ENCODE results near the gene FBXL17.

Gene FBXL17

DNA sequence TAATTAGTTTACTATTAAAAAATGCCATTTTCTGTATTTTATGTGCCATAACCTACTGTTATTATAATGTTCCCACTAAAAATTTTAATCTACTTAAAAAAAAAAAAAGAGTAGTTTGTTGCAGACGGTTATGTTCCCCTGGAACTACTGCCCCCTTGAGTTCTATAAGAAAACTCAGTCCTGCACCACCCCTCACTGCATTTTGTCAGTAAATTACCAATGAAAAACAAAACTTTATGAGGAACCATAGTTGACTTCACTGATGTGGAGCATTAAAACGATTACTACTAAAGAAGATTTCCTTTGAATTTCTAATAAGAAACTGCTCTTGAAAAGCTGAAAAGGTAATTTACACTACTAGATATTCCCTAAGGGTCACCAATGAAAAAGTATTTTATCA lies 288.7 kb downstream of the FBXL17 start:
- DNase-seq (ENCODE audit: low spot score) = no peak

DNA sequence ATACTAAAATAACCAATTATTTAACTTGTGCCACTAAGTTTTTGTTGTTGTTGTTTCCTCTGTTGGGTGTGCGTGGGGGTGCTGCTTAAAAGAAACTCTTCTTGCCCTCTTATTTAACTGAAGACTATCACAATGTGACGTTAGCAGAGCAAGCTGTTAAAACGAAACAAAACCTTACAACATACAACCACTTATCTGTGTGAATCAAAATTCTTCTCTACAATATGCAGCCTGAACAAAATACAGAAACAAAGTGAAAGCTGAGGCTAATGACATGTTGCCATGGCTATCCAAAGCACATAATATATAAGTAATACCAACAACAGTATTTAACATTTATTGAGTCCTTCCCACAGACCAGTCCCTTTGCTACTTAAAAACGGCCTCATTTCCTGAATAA lies 291.0 kb downstream of the FBXL17 start:
- no peak for DNase-seq (ENCODE audit: low spot score)

DNA sequence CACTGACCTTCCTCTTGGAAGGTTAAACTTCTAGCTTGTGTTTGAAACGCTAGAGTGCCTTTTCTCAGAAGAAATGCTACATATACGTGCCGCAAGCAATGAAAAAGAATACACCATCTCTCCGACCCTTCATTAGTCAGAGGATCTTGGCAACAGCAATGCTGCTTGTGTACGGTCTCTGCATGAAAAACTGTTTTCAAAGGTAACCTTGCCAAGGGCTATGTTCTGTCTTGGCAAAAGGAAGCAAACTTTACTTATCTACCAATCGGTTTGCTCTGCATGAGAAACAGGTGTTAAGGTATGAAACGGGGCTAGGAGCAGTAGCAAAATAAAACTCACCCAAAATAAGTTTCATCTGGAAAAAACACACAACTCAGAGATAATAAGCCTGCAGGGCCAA lies 297.8 kb downstream of the FBXL17 start:
- peak; percentile 12 for DNase-seq (ENCODE audit: low spot score)

DNA sequence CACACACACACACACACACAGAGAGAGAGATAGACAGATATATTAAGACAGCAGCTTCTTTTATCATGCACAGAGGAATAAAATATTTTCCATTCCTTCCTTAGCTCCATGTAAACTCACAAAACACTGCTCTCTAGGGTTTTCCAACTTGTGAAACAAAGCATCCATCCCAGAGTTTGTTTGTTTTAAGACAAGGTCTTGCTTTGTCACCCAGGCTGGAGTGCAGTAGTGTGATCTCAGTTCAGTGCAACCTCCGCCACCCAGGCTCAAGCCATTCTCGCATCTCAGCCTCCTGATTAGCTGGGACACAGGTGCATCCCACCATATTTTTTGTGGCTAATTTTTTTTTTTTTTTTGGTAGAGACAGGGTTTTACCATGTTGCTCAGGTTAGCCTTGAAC lies 298.7 kb downstream of the FBXL17 start:
- no peak for DNase-seq (ENCODE audit: low spot score)

DNA sequence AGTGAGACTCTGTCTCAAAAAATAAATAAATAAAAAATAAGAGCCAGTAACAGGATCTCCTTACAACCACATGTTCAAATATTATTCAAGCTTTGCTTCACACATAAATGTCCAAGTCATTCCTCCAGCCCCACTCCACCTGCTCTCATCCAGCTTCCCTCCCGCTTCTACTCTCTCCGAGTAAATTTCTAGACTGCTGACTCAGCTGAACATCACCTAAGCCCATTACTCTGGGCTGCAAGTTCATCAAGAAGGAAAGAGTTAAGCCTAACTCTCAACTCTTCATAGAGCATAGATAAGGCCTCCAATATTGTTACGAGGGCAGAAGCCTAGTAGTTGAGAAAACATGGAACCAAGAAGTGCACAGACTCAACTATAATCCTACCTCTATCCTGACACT lies 300.2 kb downstream of the FBXL17 start:
- no peak for DNase-seq (ENCODE audit: low spot score)

DNA sequence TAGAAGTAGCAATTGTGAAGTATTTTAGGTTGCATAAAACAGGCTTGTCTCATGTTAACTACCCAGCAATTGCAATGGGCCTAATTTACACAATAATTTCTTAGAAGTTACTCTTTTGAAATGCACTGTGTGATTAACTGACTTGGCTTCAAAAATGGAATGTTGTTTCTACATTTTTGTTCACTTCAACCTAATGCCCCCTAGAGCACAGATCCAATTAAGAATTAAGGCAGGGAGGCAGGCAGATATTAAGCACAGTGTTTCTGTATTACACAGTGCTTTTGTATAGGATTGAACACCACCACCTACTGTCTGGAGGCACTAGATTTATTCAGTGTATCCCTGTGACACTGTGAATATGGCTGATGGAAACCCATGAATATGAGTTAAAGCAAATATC lies 302.1 kb downstream of the FBXL17 start:
- DNase-seq (ENCODE audit: low spot score) = no peak

DNA sequence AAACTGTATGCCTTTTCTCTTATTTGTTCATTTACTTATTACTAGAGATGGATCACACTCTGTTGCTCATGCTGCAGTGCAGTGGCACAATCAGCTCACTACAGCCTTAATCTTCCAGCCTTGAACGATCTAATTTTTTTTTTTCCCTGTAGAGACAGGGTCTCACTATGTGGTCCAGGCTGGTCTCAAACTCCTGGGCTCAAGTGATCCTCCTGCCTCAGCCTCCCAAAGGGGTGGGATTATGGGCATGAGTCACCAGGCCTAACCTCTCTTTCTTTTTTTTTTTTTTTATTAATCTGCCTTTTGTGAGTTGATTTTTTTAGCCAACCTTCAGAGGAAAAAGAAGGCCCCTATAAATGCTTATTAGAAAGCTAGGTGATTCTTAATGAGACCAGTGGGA lies 303.0 kb downstream of the FBXL17 start:
- no peak for DNase-seq (ENCODE audit: low spot score)

DNA sequence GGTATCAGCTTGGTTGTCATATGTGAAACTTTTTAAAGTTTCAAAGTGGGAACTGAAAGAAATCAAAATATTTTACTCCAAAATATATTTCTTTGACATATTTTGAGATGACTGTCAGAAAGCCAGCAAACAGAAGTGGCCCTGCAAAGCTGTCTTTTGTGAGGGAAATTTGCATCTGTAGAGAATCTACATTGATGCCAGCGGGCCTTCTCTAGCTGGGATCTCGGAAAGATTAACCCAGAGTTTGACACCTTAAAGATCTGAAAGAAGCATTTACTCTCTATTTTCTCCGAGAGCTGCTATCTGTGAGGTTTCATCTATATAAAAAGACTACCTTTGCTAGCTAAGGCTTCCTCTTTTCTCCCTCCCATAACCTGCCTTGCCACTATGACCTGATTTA lies 303.6 kb downstream of the FBXL17 start:
- no peak for DNase-seq (ENCODE audit: low spot score)

DNA sequence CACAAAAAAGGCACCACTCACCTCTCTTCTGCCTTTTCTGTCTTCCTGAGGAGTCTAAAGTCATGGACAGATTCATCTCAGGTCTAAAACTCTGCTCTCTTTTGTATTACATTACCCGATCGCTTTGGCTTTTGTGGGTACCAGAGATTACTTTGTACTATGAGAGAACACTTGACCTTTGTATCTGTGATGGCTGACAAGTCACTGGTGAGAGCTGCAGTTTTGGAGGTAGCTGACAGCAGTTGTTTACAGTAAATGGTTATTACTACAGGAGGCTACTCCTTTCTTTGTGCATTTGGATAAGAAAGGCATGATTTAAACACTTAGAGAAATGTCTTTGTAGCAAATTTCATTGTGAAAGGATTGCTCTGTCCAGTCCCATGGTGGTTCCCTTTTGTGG lies 307.3 kb downstream of the FBXL17 start:
- no peak for DNase-seq (ENCODE audit: low spot score)

DNA sequence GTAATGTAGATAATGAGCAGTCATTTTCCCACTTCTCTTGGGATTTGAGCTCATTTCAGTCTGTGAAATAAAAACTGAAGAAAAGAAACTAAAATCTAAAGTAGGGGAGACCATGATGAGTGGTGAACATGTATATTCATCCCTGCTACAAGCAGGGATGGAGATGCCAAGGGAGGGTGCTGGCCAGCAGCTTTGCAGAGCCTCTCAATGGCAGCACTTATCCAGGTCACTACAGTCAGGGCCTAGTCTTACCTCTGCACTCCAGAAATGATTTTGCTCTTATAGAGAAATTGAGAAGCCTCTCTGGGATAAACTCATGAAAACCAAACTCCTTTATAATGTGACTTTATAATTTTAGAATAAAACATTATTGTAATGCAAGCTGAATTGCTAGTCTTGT lies 317.6 kb downstream of the FBXL17 start:
- no peak for DNase-seq (ENCODE audit: low spot score)

DNA sequence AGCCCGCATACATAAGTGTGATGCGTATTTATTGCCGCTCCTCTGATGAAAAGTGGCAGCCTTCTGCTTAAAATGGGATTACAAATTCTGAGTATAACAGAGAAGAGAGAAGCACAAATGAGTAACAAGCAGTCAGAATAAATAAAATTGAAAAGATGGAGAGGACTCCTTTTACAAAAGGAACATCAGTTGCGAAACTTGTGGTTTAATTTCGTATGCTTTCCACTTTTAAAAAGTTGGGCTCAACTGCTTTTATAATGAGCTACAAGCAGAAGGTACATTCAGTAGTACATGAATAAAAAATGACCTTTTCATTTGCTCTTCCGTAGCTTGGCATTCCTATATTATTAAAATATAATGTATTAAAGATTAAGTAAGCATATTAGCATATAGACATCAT lies 320.0 kb downstream of the FBXL17 start:
- no peak for DNase-seq (ENCODE audit: low spot score)

DNA sequence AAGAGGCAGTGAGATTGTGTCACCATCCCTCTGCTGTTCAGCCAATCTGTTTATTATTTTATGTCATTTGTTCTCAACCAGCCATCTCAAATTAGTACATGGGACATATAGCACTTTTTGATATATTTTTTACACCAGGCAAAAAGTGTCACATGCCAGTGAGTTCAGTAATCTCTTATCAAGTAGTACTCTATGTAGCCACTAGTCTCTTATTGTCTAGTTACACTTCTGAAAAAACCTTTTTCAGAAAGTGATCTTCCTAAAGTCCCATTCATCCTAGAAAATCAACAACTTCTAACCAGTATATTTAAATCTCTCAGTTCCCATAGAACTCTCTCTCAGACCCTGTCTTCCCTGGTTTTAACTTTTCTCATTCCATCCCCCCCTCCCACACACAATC lies 321.6 kb downstream of the FBXL17 start:
- no peak for DNase-seq (ENCODE audit: low spot score)

DNA sequence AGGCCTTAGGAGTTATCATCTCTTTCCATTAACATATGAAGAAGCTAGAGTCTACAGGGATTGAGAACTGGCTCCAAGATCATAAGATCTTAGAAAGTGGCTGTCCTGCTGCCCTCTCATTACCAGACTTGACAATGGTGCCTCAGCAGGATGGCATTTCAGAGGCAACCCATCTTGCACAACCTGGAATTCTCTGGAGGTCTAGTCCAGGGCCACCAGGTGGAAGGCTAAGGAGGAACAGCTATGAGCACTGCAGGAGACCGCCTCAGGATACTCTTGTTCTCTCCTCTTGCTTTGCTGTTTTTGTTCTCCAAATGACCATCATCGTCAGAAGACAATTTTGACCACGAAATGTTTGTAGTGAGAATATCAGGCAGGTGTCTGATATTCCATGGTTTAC lies 322.6 kb downstream of the FBXL17 start:
- DNase-seq (ENCODE audit: low spot score) = no peak

DNA sequence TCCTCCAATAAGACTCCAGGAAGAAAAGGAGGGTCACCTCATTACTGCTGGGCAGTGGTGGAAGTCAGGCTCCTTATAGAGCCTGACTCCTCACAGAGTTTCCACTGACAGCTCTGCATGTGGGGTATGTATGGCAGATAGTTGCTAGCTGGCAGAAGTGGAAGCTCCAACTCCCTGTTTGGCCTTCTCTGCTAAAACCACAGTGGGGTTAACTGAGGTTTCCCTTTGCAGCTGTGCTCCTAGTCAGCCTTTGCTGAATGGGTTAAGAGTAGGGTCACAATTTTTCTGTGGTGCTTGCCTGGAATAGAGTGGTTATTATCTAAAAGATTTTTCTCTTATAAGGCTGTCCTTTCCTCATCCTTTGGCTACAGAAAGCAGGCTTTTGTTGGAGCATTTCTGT lies 327.5 kb downstream of the FBXL17 start:
- DNase-seq (ENCODE audit: low spot score) = no peak

DNA sequence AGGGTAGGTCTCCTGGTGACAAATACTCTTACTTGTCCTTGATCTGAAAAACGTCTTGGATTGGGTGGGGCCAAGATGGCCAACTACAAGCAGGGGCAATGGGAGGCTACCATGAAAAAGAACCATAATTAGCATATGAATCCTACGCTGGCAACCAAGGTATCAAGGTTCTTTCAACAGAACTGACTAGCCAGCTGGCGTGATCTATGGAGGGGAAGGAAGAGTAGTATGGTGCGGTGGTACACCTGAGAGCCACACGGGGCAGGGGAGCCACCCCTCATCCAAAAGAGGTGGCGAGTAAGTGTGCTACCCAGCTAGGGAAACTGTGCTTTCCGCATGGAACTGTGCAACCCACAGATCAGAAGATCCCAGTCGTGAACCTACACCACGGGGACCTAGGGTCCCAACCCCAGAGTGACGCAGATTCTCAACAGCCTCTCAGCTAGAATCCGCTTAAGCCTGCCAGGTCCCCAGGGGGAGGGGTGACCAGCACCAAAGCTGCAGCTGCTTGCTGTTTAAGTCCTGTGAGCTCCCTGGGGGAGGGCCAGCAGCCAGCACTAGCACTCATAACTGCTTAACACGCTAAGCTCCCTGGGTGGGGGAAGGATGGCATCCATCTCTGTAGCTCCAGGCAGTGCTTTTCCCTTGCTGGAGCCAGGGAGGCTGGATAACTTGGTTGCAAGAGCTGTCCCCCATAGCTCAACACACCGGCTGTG lies 334.8 kb downstream of the FBXL17 start:
- no peak for DNase-seq (ENCODE audit: low spot score)

DNA sequence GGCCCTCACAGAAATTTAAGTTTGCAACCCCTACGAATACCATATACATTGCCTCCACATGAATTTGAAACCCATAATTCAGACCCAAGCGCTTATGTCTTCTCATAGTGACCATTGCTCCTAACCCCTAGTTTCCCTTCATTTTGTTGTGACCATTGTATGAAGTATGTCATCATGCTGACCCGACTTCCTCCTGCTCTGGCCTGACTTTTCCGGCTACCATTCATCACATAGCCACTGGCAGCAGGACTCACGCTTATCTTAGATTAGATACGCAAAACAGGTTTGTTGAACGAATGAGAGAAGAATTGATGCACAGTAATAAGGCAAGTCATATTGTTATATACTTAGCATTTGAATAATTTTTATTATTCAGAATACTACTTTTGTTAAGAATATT lies 345.4 kb downstream of the FBXL17 start:
- DNase-seq (ENCODE audit: low spot score) = no peak

DNA sequence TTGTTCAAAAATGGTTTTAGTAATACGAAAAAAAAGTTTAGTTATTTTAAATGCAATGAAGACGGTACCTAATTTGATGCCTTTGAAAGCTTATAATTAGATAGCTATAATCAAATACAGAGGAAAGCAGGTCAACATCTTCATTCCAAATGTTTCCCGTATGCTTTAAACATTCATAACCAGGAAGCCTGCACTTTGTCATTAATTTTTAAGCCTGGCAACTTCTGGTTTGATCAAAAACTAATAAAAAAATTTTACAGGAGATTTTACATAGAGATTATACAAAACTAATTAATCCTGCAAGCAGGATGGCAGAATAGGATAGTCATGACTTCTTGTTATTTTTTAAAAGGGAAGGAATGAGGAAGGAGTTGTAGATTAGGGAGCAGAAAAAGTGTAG lies 353.0 kb downstream of the FBXL17 start:
- DNase-seq (ENCODE audit: low spot score) = no peak

DNA sequence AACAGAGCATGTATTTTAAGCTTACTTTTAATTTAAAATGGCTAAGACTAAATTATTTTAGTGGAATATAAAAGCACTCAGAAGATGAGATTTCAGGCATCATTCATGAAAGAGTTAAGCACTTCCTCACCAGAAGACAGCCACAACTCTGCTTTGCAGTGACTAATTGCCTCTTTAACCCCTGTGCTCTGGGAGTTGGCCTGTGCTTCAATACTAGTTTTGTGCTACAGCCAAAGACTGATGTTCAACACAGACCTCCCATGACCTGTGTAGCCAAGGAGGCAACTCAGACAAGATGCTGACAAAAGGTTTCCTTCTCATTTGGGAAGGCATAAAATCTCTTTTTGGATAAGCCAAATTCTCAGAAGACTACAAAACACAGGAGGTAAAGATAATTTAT lies 353.5 kb downstream of the FBXL17 start:
- no peak for DNase-seq (ENCODE audit: low spot score)

DNA sequence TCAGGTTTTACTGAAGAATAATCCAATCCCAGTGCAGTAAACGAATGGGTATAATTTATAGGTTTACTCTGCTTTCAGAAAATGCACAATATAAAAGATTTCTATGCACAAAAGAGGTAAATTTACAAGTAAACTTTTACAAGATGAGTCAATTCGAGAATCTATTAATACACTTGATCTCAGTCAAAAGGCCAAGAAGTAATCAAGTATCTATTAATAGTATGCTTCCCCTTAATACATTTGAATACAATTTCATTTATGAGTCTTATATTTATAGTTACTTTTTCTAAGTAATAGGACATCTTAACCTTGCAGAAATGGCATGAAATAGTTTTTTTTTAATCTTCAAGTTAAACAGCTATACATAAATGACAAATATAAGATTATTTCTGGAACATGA lies 355.9 kb downstream of the FBXL17 start:
- DNase-seq (ENCODE audit: low spot score) = no peak

DNA sequence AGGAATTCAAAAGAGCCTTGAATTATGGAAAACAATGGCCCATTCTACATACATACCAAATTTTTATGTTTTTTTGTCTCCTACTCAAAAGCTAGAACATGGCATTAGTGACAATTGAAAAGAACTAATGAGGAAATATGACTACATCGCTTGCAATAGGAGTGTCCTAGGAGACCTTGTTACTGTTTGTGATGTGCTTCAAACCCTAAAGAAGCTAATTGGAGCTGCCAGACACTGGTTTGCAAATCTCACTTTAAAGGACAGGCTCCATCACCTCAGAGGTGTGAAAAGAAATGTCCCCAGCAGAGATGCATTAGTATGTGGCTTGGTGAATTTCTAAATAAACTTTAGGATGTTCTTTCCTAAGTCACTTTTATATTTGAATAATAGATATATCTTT lies 356.9 kb downstream of the FBXL17 start:
- no peak for DNase-seq (ENCODE audit: low spot score)

DNA sequence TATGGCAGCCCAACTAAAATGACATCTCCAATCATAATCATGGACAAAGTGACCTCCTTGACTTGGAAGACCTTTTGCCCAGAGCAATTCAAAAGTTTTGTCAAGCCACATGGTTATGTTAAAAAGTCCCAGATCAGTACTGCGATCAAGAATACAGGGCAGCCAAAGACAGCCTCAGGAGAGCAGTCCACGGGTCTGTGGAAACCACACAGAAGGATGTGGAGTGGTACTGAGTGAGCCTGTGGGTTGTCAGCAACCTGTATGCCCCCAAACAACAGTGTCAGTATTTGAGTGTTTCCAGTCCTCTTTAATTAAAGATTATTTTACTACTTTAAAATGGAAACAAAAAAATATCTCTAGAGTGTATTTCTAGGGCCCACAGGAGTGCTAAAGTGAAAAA lies 365.8 kb downstream of the FBXL17 start:
- DNase-seq (ENCODE audit: low spot score) = no peak

DNA sequence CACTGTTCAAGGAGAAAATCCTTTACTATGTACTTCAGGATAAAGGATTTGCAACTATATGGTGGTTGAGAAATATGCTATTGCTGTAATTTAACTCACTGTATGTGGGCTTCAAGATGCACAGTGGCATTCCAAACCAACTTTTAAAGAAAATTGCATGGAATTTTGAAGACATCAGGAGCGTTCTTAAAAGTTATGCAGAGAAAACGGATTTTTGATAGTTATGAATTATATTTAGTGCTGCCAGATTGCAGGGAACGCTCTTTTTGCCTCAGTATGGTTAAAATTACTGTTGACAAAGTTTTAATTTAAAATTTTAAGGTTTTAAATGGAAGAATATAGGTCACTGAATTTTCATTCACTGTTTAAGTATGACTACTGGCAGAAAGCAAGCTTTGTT lies 375.1 kb downstream of the FBXL17 start:
- DNase-seq (ENCODE audit: low spot score) = no peak

DNA sequence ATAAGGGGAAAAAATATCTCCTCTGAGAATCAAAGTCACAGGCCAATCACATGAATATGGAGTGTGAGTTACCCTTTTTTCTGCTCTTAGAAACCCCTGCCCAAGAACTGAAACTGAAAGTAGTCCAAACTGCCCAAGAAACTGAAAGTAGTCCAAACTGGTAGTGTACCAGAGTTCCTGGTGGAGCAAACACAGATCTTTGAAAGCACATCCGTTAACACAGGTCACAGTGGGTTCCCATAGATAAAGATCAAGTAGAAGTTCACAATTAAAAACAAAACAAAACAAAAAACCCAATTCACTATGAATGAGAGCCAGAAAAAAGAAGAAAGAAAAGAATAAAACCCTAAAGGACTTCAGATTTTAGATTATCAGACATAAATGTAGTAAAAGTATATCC lies 378.7 kb downstream of the FBXL17 start:
- DNase-seq (ENCODE audit: low spot score) = peak; percentile 11

DNA sequence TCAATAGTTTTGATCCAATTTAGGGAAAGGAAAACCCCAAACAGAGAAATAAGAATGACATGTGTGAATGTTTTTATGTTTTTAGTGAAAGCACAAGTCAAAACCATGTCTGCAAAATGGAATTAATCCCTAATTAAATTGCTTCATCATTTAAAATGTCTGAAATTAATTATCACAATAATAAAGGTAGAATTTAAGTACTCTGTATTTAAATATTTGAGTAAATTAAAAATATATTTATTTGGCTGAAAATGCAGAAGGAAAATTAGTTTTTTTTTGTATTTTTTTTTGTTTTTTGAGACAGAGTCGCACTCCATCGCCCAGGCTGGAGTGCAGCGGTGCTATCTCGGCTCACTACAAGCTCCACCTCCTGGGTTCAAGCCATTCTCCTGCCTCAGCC lies 380.7 kb downstream of the FBXL17 start:
- DNase-seq (ENCODE audit: low spot score) = no peak

Measured in pons (tissue), 1 donor.